Keratinocyte (primary cell): ENCODE data around the gene QPRT.

ENCODE experiments used
- EZH2 ChIP-seq: IDR thresholded peaks from one replicate; pipeline ENCODE4 v1.6.1; 2012; ENCODE audit warnings: inconsistent platforms, mild to moderate bottlenecking, low read length, moderate library complexity
- TF ChIP-seq, protein P1 (sequence below), 3 experiments: IDR thresholded peaks in 1 of 3; conservative IDR thresholded peaks in 1 of 3; optimal IDR thresholded peaks in 1 of 3; 2 replicates in 2 of 3; 3 replicates in 1 of 3; pipeline versions ENCODE3 to v1.5.1; 2011; ENCODE audit warnings: low read length in 3 of 3, mild to moderate bottlenecking in 3 of 3, moderate library complexity in 2 of 3, control low read depth in 1 of 3, inconsistent platforms in 1 of 3; ENCODE audit not compliant: insufficient read depth in 2 of 3; ENCODE audit errors: extremely low read depth in 1 of 3

DNA sequence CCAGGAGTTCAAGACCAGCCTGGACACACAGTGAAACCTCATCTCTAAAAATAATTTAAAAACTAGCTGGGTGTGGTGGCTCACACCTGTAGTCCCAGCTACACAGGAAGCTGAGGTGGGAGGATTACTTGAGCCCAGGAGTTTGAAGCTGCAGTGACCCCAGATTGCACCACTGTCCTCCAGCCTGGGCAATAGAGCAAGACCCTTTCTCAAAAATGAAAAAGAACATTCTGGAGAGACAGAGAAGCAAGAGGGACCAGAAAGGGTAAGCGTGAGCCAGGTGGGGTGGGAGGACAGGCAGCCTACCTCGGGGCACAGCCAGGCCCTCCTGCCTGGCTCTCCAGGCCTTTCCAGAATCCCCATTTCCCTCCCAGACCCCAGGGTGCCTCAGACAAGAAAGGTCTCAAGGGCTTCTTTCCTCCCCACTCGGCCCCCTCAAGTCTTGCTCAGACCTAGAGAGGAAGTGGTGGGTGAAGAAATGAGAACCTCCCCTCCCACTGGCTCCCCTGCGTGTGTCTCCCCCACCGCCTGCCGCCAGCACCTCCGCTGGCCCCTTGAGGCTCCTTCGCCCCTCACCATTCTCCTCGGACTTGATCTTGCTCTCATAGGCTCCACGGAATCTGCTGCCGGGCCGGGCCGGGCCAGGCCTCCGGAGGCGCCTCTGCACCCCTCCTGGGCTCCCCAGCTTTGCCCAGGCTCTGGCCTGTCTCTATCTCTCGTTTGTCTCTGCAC lies 66.3 kb downstream of the QPRT start:
- no peak for TF ChIP-seq EZH2
- TF ChIP-seq, protein P1, sequence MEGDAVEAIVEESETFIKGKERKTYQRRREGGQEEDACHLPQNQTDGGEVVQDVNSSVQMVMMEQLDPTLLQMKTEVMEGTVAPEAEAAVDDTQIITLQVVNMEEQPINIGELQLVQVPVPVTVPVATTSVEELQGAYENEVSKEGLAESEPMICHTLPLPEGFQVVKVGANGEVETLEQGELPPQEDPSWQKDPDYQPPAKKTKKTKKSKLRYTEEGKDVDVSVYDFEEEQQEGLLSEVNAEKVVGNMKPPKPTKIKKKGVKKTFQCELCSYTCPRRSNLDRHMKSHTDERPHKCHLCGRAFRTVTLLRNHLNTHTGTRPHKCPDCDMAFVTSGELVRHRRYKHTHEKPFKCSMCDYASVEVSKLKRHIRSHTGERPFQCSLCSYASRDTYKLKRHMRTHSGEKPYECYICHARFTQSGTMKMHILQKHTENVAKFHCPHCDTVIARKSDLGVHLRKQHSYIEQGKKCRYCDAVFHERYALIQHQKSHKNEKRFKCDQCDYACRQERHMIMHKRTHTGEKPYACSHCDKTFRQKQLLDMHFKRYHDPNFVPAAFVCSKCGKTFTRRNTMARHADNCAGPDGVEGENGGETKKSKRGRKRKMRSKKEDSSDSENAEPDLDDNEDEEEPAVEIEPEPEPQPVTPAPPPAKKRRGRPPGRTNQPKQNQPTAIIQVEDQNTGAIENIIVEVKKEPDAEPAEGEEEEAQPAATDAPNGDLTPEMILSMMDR (optimal IDR thresholded peaks at IDR 0.05 in 1 of 3, IDR thresholded peaks at IDR 0.05 in 1 of 3, conservative IDR thresholded peaks at IDR 0.05 in 1 of 3; ENCODE audit: extremely low read depth in 1 of 3, insufficient read depth in 2 of 3, low read length in 3 of 3) = no peak
